HG02852 (cell line): ENCODE results near the gene STIP1.
A peak's percentile ranks its signal among the peaks of the same experiment; 100 is the strongest.

Source experiments
- ATAC-seq: cut with Tn5 transposase; IDR thresholded peaks from one replicate; pipeline ENCODE4 v1.9.1; 2021; ENCODE audit warnings: mild to moderate bottlenecking, moderate library complexity; ENCODE audit not compliant: unreplicated experiment

The STIP1 gene

GRCh38 chr11:64185693-64186491 is at the start of gene STIP1:
TSS of gene STIP1 (plus strand) at chr11:64186171. CDS start at chr11:64186262, 91 bp downstream.
- peak; percentile 80 for ATAC-seq

DNA sequence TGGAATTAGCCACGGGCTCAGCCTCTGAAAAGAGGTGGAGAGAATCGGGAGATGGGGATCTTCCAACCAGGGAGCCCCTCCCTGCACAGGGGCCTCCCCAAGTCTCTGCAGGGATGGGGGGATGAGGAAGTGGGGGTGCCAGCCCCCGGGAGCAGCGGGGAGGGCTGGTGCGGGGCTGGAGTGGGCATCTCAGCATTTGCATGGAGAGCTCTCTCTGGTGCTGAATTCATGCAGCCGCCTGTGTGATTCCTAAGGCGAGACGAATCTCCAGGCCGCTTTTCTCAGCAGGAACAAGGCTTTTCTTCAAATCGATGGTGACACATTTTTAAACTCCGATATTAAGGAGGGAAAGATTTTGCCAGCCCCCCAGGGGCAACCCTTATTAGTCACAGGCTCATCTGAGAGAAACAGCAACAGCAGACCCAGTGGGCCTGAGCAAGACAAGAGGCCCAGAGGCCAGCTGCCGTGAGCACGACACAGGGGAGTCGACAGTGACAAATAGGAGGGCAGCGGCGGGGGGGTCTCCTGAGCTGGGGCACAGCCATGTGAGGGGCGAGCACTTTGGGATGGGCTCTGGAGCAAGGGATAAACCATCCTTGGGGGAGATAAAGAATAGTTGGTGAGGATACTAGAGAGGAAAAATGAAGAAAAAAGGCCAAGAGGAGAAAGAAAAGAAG is 49.1 kb upstream of the STIP1 start:
- ATAC-seq, result no peak

DNA sequence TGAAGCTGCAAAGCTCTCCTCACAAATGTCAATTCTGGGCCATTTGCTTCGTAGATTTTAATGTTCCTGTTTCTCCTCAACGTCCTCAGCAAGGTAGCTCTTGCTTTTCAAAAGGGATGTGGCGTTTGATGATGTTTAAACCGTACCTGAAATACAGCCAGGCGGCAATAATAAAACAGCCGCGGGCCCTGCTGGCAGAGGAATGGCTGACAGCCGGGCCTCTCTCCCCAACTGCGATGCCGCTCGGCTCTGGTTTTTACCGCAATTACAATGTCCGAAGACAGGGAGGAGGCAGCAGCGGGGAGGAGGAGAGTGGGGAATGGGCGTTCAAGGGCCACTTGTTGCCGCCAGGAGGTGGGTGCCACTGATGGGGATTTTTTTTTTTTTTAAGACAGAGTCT is 47.6 kb upstream of the STIP1 start:
- no peak for ATAC-seq

- ATAC-seq, result no peak
Measured at GRCh38 chr11:64139049-64139448, 46.9 kb upstream of the STIP1 start.

DNA sequence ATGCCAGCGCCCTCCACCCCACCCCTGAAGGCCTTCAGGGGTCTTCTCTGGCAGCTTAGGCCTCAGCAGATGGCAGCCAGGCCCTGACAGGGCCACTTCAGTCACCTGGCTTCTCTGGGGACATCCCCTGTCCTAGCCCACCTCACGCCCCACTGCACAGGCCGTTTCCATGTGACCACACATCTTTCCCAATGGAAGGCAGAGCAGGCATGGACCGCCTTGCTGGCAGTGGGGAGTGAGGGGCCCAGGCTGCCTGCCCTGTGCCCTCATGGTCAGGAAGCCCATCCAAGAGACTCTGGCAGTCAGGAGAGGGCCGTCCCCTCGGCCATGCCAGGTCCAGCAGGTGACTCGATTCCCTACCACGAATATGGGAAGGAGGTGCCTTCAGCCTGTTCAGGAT is 45.9 kb upstream of the STIP1 start:
- ATAC-seq, result no peak

DNA sequence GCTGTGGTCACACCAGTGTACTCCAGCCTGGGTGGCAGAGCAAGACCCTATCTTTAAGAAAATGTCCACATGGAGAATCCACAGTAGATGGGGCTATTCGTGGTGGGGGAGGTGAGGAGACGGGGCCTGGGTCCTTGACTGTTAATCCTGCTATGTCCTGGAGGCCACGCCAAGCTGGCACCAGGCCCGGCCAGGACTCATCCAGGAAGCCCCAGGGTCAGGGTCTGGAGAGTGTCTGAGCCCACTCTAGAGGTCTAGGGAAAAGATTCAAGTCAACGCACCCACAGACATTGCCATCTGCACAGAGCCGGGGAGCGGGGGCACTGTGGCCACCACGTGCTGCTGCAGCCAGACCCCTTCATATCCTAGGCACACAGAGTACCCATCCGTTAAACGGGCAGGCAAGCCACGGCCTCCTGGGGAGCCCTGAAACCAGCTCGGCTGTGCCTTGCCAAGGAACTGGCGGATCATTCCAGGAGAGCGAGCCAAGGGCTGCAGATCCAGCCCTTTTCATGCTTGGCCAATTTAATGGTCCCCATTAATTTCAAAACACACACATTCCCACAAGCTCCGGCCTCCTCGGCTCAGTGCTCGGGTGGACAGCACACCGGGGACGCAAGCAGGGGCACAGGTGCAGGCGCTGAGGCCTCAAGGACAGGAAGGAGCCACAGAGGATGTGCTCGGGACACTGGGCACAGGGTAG is 44.7 kb upstream of the STIP1 start:
- no peak for ATAC-seq

GRCh38 chr11:64144587-64145472 is 41.1 kb upstream of the STIP1 start:
- ATAC-seq, result no peak

DNA sequence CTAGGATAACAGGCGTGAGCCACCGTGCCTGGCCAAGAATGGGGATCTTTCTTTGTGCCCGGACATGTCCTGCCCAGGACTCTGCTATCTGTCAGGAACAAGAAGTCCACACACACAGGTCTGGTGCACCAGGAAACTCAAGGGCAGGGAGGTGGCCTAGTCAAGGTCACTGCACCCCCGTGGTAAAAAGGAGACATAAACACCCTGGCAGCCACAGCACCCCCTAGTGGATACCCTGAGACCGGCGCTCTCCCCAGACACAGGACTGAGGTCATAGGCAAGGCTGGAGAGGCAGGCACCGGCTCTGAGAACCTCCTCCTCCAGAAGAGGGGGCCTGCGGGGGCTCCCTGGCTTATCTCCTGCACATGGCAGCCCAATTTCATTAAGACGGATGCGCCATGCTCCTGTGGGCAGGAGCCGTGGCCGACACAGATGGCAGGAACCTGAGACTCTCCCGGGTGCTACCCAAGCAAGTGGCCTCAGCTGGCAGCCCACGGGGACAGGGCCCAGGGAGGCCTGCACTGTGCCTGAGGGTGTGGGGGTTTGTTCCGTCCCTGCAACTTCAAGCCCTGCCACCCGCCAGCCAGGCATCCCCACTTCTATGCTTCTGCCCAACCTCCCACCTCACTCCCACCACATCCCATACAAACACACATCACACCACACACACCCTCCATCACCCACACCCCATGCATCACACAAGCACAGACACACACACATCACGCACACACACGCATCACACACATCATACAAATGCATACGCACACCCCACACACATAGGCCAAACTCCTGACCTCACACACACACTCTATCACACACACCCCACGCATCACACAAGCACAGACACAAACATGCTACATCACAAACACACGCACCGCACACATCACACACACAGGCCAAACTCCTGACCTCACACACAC is 39.7 kb upstream of the STIP1 start:
- no peak for ATAC-seq

DNA sequence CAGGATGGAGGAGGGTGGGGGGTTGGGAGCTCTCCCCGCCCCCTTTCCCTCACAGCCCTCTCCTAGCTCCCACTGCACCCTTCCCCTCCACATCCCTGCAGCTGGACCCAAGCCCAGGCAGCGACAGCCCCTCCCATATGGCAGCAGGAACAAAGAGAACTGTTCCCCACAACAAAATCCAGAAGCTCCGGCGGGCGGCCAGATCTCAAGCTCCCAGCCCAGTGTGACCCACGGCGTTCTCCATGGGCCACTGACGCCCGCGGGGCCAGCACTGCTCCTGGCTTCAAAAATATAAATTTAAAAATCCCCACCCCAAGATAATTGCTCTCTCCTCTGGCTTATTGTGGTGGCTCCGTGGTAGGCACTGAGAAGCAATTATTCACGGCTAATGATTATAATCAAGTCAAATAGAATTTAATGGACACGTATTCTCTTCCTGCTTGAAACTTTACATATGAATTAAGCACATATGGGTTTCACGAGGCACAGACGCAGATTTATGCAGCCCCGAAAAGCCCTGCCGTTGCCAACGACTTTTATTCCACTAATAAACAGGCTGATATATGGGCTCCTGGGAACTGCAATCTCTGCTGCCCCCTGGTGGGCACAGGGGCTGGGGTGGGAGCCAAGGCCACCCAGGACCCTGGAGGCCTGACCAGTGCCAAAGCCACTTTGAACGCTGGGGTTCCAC is 37.6 kb upstream of the STIP1 start:
- ATAC-seq, result no peak

DNA sequence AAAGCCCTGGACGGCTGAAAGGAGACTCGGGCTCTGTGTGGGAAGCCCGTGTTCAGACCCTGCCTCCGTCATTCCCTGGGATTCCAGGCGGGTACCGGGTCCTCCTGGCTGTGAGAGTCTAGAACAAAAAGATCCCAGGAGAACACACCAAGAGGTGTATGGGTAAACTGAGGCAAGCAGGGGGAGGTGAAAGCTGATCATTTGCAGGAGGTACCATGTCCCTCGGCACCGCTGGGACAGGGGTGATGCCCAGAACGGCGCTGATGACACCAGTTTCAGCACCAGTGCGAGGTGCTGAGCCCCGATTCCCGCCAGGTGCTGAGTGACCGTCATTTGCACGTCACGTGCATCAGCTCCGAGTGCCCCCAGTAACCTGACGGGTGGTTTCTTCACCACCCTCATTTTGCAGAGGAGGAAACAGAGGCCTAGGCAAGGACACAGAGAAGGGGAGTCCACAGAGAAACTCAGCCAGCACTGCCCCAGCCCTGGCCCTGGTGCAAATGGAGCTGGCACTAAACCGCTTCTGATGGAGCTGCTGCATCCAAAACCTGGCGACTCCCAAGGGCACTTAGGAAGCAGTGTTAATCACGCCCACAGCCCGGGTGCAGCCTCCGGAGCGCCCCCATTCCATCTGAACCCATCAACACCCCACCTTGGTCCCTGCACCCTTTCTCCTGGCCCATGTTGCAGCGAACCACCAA is 36.9 kb upstream of the STIP1 start:
- no peak for ATAC-seq

GRCh38 chr11:64150051-64150450 is 35.9 kb upstream of the STIP1 start:
- ATAC-seq, result no peak

DNA sequence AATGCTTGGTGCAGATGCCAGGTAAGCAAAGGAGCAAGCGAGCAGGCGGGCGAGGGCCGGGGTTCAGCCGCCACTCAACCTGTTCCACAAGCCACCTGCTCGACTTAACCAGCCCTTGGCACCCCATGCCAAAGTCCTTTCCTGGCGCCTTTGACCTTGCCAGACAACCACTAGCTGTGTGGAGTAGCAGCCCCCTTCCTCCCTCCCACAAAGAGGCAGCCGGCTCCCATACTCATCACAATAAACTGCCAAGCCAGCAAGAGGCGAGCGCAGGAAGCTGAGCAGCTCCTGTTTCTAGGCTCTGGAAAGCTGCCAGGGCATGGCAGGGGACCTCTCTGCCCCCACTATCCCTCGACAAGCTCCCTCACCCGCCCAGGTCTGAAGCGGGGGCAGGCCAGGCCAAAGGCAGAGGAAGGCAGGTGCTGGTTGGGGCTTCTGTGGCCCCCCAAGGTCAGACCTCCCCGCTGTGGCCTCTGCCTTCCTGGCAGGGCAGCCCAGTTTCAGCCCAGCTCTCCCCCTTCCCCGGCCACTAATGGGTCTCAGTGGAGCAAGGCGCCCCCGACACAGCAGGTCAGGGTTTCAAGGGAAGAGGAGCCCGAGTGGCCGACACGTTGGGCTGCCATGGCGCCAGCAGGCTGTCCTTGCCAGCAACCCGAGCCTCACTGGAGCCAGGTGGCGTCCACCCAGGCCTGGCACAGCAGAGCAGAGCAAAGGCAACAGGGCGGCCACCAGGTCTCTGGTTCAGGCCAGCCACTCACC is 35.3 kb upstream of the STIP1 start:
- no peak for ATAC-seq

GRCh38 chr11:64151337-64151736 is 34.6 kb upstream of the STIP1 start:
- no peak for ATAC-seq

- ATAC-seq, result peak; percentile 57
Measured at GRCh38 chr11:64152841-64153691, 32.9 kb upstream of the STIP1 start.

DNA sequence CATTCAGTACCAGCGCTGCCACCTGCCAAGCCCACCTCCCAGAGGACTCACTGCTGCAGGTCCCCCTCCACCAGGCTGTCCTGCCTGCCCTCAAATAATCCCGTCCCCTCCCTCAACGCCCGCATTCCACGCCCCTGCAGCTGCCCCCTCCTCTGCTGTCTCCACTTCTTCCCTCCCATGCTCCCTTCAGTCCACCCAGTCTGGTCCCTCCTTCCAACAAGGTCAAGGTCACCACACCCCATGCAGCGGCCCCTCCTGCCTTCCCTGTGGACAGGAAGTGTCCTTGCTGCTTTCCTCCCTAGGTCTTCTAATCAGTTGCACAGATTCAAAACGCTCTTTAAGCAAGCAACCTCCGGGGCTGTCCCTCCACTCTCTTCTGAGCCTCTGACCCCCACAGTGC is 32.2 kb upstream of the STIP1 start:
- no peak for ATAC-seq

- ATAC-seq, result no peak
Measured at GRCh38 chr11:64156235-64157011, 29.5 kb upstream of the STIP1 start.
